ENCODE results near the gene TEX10.

Gene TEX10

GRCh38 chr9:100282388-100282719 lies 70.4 kb downstream of the TEX10 start:
- no peak for DNase-seq

- DNase-seq: no peak
These were observed 70.9 kb downstream of the TEX10 start for GRCh38 chr9:100281676-100282387.

- no peak for DNase-seq
These were observed 71.7 kb downstream of the TEX10 start for GRCh38 chr9:100281066-100281465.

DNA sequence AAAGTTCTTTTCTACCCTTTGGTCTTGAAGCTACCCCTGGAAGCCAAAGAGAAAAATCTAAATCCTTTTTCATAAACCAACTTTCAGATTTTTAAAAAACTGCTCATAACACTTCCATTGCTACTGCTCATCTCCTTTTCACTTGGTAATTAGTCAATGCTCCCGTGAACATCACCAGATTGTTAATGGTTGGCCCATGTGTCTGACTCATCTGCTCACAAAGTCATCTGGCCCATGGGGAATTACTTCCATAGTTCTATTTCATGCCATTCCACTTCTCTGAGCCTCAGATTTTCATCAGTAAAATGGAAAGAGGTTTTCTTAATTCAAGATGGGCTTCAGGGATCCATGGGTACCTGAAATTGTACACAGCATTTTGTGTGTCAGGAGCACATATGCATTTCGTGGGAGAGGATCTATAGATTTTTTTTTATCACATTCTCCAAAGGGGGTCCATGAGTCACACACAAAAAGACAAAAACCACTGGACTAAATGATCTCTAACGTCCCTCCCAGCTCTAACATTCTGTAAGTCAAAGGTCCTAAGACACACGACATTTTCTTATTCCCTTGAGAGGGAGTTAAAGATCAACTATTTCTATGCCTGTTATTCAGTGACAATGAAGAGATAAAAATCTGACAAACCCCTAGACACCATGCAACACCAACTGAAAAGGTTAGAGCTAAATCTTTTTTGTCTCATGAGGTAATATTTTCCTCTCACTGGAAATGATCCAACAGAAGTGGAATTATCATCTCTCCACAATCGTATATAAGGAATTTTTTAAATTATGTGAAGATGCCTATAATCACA lies 75.4 kb downstream of the TEX10 start:
- no peak for DNase-seq

GRCh38 chr9:100269656-100270055 lies 83.1 kb downstream of the TEX10 start:
- DNase-seq: no peak

- DNase-seq: no peak
These were observed 84.5 kb downstream of the TEX10 start for GRCh38 chr9:100268271-100268670.

GRCh38 chr9:100267211-100267610 lies 85.5 kb downstream of the TEX10 start:
- no peak for DNase-seq

Data from activated CD4-positive, alpha-beta T cell treated with anti-CD3 and anti-CD28 coated beads, Interleukin-2, amount 50 U/mL, for 48 hours (primary cell).